NCI-H345 treated with DMSO at 0.1 percent for 48 hours (cell line): ENCODE results near the gene SLC8A1.

ENCODE experiments used
- DNase-seq: peaks from one replicate; lab custom pipeline; 2025; ENCODE audit not compliant: unreplicated experiment; lab: John Stamatoyannopoulos, UW

SLC8A1 gene

DNA sequence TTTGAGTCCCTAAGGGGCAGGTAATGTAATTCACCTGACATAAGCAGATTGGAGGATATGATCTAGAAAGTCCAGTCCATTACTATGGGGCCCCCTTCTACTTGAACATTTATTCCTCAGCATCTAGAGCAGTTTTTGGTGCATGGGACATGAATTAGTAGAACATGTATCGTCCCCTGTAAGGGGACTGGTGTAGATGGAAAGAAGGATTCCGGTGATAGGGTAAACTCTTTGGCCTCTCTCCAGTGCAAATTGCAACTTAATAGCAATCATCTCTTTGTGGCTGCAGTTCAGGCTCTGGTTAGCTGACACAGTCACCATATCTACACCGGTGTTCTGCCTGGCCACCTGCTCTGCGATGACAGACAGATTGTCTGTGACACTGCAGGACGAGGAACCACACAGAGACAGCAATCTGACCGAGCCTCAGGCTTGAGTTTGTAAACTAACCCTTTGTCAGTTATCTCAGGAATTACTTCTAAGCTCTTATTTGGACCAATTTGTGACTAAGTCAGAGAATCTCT is 6.4 kb upstream of the SLC8A1 start:
- no peak for DNase-seq

- DNase-seq = no peak
Measured at GRCh38 chr2:40457837-40458236, 5.9 kb upstream of the SLC8A1 start.

- no peak for DNase-seq
Measured at GRCh38 chr2:40457366-40457765, 5.5 kb upstream of the SLC8A1 start.

GRCh38 chr2:40456926-40457325 is 5.0 kb upstream of the SLC8A1 start:
- DNase-seq = no peak

DNA sequence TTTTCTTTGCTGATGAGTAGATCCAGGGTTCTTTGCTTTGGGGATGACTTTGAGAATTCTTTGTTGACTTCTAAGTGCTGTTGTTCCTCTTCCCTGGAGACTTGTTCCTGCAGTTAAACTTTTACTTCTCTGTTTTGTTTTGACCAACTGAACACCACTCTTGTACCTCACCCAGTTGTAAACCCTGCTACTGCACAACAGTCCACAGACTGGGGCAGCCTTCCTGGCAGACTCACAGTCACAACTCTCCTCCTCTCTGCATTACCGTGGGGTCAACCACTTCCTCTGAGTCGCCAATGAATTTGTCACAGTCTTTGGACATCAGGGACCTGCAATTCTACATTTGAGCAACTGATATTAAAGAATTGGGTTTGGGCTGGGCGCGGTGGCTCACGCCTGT is 3.8 kb upstream of the SLC8A1 start:
- DNase-seq = no peak

DNA sequence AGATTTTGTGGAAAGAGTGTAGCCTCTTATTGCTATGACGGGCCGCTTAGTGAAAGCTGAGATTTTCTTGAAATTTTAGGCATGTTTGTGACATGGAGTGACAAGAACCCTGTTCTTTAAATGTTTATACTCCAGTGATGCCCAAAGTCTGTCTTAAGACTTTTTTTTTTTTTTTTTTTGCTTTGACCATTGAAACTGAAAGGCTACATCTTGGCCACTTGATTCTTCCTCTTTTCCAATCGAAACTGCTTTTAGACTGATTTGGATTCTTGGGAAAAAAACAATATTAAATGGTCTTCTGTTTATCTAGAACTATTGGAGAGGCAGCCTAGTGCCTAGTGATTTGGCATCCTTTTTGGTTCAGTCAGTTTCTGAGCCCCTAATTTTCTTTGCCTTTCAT is 2.4 kb upstream of the SLC8A1 start:
- no peak for DNase-seq

DNA sequence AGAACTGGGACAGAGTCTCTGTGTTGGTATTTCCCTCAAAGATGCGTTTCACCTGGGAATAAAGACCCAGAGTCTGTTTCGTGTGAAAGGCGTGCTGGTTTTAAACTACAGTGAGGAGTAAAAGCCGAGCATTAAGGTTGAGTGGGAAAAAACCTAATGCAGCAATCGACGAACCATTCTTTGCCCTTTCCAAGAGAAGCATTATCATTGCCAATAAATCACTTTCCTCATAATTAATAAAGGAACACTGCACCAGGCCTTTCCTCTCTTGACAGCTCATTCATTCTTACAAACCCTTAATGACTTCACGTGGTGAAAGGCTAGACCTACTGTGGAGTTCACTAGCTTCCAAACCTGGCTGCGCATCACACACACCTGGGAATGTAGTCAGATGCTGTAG is 896 bp upstream of the SLC8A1 start:
- no peak for DNase-seq

DNA sequence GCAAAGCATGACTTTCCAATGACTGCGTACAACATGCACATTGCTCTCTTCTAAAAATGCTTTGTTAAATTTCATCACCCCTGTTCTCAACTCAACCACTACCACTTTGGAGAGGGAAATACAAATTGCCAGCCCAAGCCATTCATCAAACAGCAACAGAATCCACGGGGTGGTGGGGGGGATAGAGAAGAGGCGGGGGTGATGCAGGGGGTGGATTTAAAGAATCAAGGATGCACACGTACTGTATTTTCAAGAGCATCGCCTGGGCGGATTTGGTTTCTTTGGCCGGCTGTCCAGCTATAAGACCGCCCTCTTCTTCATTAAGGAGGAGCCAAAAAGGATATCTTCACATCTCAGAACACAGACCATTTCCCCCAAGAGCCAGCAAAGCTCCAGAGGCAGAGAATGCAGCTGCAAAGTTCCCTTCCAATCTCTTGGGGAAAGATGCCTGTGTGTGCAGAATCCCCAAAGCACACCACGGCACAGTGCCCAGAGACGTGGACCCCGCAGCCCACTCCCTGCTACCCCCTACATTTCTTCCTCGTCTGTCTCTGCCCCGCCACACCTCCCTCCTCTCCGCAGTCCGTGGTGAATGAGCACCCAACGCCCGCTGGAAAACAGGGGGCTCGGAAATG is 977 bp downstream of the SLC8A1 start:
- DNase-seq = peak; percentile 45

GRCh38 chr2:40450066-40450795 is 1.7 kb downstream of the SLC8A1 start:
- no peak for DNase-seq

DNA sequence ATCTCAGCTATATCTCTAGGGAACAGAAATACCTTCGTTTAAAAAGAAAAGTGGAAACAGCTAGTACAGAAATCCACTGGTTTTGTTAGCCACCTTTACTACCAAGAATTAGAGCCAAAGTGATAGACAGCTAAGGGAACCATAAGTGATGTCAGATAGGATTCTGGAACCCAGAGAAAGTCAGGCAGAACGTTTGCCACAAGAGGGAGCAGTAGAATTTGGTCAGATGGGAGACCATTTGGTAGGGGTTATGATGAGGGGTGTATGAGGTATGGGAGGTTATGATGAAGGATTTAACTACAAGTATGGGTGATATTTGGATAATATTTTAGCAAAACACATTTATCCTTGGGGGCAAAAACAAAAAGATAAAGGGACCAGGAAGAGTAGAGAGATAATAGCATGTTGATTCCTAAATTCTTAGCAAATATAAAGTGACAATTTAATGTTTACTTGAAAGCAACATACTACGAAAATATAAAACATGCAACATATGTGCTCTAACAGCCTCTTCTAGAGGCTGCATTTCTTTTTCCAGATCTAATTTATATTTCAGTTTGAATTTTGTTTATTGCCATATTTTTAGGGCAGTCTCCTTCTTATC is 3.3 kb downstream of the SLC8A1 start:
- DNase-seq = peak; percentile 41

GRCh38 chr2:40445467-40445866 is 6.4 kb downstream of the SLC8A1 start:
- no peak for DNase-seq

DNA sequence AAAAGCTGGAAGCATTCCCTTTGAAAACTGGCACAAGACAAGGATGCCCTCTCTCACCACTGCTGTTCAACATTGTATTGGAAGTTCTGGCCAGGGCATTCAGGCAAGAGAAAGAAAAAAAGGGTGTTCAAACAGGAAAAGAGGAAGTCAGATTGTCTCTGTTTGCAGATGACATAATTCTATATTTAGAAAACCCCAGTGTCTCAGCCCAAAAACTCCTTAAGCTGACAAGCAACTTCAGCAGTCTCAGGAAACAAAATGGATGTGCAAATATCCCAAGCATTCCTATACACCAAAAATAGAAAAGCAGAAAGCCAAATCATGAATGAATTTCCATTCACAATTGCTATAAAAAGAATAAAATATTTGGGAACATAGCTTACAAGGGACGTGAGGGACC is 11.1 kb downstream of the SLC8A1 start:
- no peak for DNase-seq

- DNase-seq = no peak
Measured at GRCh38 chr2:40439473-40439872, 12.4 kb downstream of the SLC8A1 start.

- no peak for DNase-seq
Measured at GRCh38 chr2:40436093-40436475, 15.8 kb downstream of the SLC8A1 start.

DNA sequence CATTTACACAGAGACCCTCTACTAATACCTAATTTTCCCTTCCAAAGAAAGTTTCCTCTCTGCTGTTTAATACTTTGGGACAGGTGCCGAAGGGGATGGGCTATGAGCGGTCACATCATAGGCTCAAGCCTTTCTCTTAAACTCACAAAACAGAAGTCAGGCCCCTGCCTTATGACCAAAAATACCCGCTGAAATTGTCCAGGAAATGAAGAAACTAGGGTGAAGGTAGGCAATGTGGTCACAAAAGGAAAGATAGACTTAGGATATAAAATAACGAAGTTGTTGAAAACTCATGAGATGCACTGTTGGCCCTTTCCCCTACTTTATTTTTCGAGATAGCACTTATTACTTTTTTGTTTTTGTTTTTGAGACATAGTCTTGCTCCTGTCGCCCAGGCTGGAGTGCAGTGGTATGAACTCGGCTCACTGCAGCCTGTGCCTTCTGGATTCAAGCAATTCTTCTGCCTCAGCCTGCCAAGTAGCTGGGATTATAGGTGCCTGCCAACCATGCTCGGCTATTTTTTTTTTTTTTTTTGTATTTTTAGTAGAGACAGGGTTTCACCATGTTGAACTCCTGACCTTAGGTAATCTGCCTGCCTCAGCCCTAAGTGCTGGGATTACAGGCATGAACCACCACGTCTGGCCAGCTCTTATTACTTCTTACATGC is 16.3 kb downstream of the SLC8A1 start:
- no peak for DNase-seq

DNA sequence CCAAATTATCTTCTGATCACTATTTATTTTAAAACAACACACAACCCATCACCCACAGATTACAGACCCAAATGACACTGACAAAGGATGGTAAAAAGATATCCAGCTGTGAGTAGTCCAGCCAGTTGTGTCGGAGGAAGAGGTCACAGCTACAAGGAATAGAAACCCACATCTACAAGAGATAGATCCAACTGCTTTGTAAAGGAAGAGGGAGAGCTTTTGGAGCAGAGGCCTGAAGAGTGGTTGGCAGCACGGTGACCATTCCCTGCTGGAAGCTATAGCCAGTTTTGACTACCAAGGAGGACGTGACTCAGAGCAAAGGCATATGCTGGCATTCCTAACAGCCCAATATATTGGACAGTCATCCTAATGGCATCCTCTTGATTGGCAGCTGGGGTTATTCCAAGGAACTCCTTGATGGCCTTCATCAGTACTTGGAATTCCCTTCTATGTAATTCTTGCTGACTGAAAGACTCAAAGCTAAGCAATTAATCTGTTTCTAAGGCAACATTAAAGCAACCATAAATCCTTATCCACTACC is 17.1 kb downstream of the SLC8A1 start:
- no peak for DNase-seq

- DNase-seq = no peak
Measured at GRCh38 chr2:40433736-40434135, 18.2 kb downstream of the SLC8A1 start.

- DNase-seq = no peak
Measured at GRCh38 chr2:40432921-40433483, 18.9 kb downstream of the SLC8A1 start.

- DNase-seq = no peak
Measured at GRCh38 chr2:40431600-40431955, 20.3 kb downstream of the SLC8A1 start.

- no peak for DNase-seq
Measured at GRCh38 chr2:40430776-40431599, 20.9 kb downstream of the SLC8A1 start.
